ENCODE results near the gene AKR7A2. TPM values are rescaled to one million over a fixed set of nuclear protein-coding genes. Genes with fewer than 3 reads are reported as not detected.

AKR7A2 gene
- total RNA-seq, 1 donor from 2014 or later: 34.1 TPM

GRCh38 chr1:19359357-19359756 lies 47.4 kb upstream of the AKR7A2 start:
- Mint-ChIP-seq H3K9me3 (ENCODE audit: unreplicated experiment) (no peaks in the 10 kb centered on the region), H3K27ac (ENCODE audit: unreplicated experiment) (no peak overlapping the region), H3K27me3 (ENCODE audit: unreplicated experiment) (peaks cover 8% of the 10 kb centered on the region), H3K36me3 (ENCODE audit: low read depth, unreplicated experiment) (peaks cover 22% of the 10 kb centered on the region), H3K4me3 (ENCODE audit: unreplicated experiment) (no peak overlapping the region), H3K4me1 (ENCODE audit: unreplicated experiment) (no peaks in the 10 kb centered on the region)
- TF ChIP-seq CTCF (IDR thresholded peaks at IDR 0.05; ENCODE audit: unreplicated experiment): no peak
- DNase-seq (ENCODE audit: low spot score): no peak

DNA sequence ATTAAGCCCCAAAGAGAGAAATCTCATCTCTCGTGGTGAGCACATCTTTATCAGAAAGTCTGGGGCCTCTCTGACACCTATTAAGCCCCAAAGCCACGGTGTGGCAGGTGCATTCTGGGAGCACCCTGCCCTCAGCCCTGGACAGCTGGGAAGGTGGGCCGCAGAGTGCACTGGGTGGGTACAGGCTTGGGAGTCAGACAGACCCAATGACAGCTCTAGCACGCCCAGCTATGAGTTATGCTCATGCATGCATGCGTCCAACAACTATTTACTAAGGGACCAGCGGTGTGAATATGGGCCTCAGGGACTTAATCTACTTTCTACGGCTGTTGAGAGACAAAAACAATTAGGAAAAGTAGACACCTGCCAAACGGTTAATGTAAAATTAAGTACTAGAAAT lies 46.8 kb upstream of the AKR7A2 start:
- H3K9me3 Mint-ChIP-seq (ENCODE audit: unreplicated experiment): no peaks in the 10 kb centered on the region
- H3K4me3 Mint-ChIP-seq (ENCODE audit: unreplicated experiment): no peak overlapping the region
- no peak overlapping the region for H3K27ac Mint-ChIP-seq (ENCODE audit: unreplicated experiment)
- no peaks in the 10 kb centered on the region for H3K4me1 Mint-ChIP-seq (ENCODE audit: unreplicated experiment)
- TF ChIP-seq CTCF (IDR thresholded peaks at IDR 0.05; ENCODE audit: unreplicated experiment): no peak
- peaks cover 8% of the 10 kb centered on the region for H3K27me3 Mint-ChIP-seq (ENCODE audit: unreplicated experiment)
- peaks cover 24% of the 10 kb centered on the region for H3K36me3 Mint-ChIP-seq (ENCODE audit: low read depth, unreplicated experiment)
- no peak for DNase-seq (ENCODE audit: low spot score)

DNA sequence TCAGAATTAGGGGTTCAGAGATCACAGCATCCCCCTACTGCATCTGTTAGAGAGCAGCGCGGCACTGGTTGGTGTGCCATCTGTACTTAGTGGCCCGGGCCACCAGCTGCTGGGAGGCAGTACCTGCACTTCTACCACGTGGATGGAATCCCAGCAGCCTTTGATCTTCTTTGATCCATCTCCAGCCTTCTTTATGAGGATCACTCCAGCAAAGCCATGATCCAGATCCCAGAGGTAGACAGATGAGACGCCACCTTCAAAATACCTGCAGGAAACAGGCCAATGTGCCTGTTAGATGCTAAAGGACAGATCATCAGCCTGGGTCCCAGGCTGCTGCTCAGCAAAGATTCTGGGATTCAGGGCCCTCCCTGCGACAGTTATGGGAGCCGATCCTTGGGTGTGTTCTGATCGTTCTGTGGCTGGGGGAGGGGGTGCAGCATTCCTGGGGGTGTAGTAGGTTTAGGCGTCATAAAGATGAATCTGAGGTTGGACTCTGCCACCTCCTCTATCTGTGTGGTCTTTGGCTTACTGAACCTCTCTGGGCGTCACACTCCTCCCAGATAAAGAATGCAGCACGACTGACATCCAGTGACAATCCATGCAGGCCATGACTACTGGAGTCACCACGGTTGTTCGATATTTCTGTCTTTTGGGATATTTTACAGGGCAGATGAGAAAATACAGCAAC lies 45.5 kb upstream of the AKR7A2 start:
- H3K36me3 Mint-ChIP-seq (ENCODE audit: low read depth, unreplicated experiment): peaks cover 26% of the 10 kb centered on the region
- H3K4me1 Mint-ChIP-seq (ENCODE audit: unreplicated experiment): no peaks in the 10 kb centered on the region
- H3K4me3 Mint-ChIP-seq (ENCODE audit: unreplicated experiment): no peak overlapping the region
- no peaks in the 10 kb centered on the region for H3K9me3 Mint-ChIP-seq (ENCODE audit: unreplicated experiment)
- H3K27me3 Mint-ChIP-seq (ENCODE audit: unreplicated experiment): peaks cover 10% of the 10 kb centered on the region
- H3K27ac Mint-ChIP-seq (ENCODE audit: unreplicated experiment): no peak overlapping the region
- DNase-seq (ENCODE audit: low spot score): no peak
- no peak for TF ChIP-seq CTCF (IDR thresholded peaks at IDR 0.05; ENCODE audit: unreplicated experiment)

DNA sequence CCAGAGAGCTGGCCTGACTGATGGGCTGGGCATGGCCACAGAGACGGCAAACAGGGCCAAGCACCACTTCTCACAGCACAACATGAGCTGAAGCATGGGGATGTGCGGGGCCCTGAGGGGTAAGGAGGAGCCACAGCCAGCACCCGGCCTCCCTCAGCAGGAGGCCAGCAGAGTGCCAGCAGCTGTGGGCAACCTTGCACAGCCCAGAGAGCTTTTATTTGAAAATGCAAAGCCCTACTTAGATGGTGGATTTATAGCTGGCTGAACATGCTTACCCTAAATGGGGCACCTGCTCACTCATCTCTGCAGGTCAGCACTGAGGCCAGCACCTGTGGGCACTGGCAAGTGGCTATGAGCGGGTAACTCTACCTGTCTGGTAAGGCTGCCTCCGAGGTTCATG lies 44.3 kb upstream of the AKR7A2 start:
- no peak for TF ChIP-seq CTCF (IDR thresholded peaks at IDR 0.05; ENCODE audit: unreplicated experiment)
- H3K27me3 Mint-ChIP-seq (ENCODE audit: unreplicated experiment): peaks cover 12% of the 10 kb centered on the region
- H3K4me1 Mint-ChIP-seq (ENCODE audit: unreplicated experiment): no peaks in the 10 kb centered on the region
- DNase-seq (ENCODE audit: low spot score): no peak
- no peak overlapping the region for H3K27ac Mint-ChIP-seq (ENCODE audit: unreplicated experiment)
- H3K36me3 Mint-ChIP-seq (ENCODE audit: low read depth, unreplicated experiment): peaks cover 34% of the 10 kb centered on the region
- no peaks in the 10 kb centered on the region for H3K9me3 Mint-ChIP-seq (ENCODE audit: unreplicated experiment)
- no peak overlapping the region for H3K4me3 Mint-ChIP-seq (ENCODE audit: unreplicated experiment)

DNA sequence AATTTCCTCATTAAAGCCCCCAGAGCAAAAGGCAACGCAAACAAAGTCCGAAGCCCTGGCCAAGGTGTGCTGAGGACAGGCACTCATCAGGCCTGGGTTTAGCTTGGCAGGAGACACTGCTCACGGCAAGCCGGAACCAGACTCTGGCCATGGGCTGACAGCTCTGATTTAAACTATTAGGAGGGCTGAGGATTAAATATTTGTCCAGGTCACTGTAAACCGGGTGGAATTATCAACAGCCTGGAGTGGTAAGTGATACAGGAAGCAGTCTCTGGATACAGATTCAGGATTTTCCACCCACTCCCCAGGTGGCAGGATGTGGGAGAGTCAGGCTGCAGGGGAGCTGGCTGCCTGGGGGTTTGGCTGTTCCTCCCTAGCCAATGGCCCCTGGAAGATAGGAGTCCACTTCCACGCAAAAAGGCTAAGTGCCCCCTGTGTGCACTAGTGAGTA lies 42.6 kb upstream of the AKR7A2 start:
- Mint-ChIP-seq H3K27me3 (ENCODE audit: unreplicated experiment) (peaks cover 9% of the 10 kb centered on the region), H3K9me3 (ENCODE audit: unreplicated experiment) (no peaks in the 10 kb centered on the region), H3K4me3 (ENCODE audit: unreplicated experiment) (no peak overlapping the region), H3K36me3 (ENCODE audit: low read depth, unreplicated experiment) (peaks cover 33% of the 10 kb centered on the region), H3K4me1 (ENCODE audit: unreplicated experiment) (no peaks in the 10 kb centered on the region), H3K27ac (ENCODE audit: unreplicated experiment) (no peak overlapping the region)
- TF ChIP-seq CTCF (IDR thresholded peaks at IDR 0.05; ENCODE audit: unreplicated experiment): no peak
- DNase-seq (ENCODE audit: low spot score): no peak

Data from endothelial cell (in vitro differentiated cells).